ENCODE measurements around the gene USP26. TPM values are rescaled to one million over a fixed set of nuclear protein-coding genes. Genes with fewer than 3 reads are reported as not detected.
"Not testable (repeated sequence)": the region's sequence is repeated elsewhere in the genome, so short reads cannot be mapped to it uniquely, and the experiment has no call there.

Gene USP26
- total and polyA plus RNA-seq, 2 donors: not detected

- Histone ChIP-seq H3K4me3 (ENCODE audit: low read depth, low read length) (no peak overlapping the region), H3K4me1 (ENCODE audit: insufficient read depth) (no peaks in the 10 kb centered on the region), H3K27ac (ENCODE audit: low read depth) (no peak overlapping the region), H3K36me3 (ENCODE audit: insufficient read depth) (no peaks in the 10 kb centered on the region)
- DNase-seq (ENCODE audit: extremely low spot score): no peak
- 87% methylated on average over 2 of the region's 2 CpGs for WGBS
Observed at GRCh38 chrX:132990835-132991234, 106.1 kb downstream of the USP26 start.

GRCh38 chrX:132986556-132986955 is 110.4 kb downstream of the USP26 start:
- Histone ChIP-seq H3K4me1 (ENCODE audit: insufficient read depth) (no peaks in the 10 kb centered on the region), H3K4me3 (ENCODE audit: low read depth, low read length) (no peak overlapping the region), H3K27ac (ENCODE audit: low read depth) (no peak overlapping the region), H3K36me3 (ENCODE audit: insufficient read depth) (no peaks in the 10 kb centered on the region)
- no peak for DNase-seq (ENCODE audit: extremely low spot score)

- Histone ChIP-seq H3K36me3 (ENCODE audit: insufficient read depth) (no peaks in the 10 kb centered on the region), H3K4me3 (ENCODE audit: low read depth, low read length) (no peak overlapping the region), H3K4me1 (ENCODE audit: insufficient read depth) (no peaks in the 10 kb centered on the region), H3K27ac (ENCODE audit: low read depth) (no peak overlapping the region)
- DNase-seq (ENCODE audit: extremely low spot score): peak; percentile 2
- WGBS: 83% methylated on average over 7 of the region's 7 CpGs
Observed at GRCh38 chrX:132984058-132984650, 112.8 kb downstream of the USP26 start.

- Histone ChIP-seq H3K27ac (ENCODE audit: low read depth) (no peak overlapping the region), H3K4me1 (ENCODE audit: insufficient read depth) (no peaks in the 10 kb centered on the region), H3K4me3 (ENCODE audit: low read depth, low read length) (no peak overlapping the region), H3K36me3 (ENCODE audit: insufficient read depth) (no peaks in the 10 kb centered on the region)
- WGBS: 20% methylated on average over 2 of the region's 2 CpGs
- no peak for DNase-seq (ENCODE audit: extremely low spot score)
Observed at GRCh38 chrX:132983496-132983895, 113.4 kb downstream of the USP26 start.

- DNase-seq (ENCODE audit: extremely low spot score): not testable (repeated sequence)
Observed at GRCh38 chrX:132980035-132980434, 116.9 kb downstream of the USP26 start.

More at GRCh38 chrX:132980035-132980434, 116.9 kb downstream of the USP26 start:
- H3K4me1 ChIP-seq (ENCODE audit: insufficient read depth); H3K4me3 ChIP-seq (ENCODE audit: low read depth, low read length); H3K36me3 ChIP-seq (ENCODE audit: insufficient read depth); H3K27ac ChIP-seq (ENCODE audit: low read depth): not testable (repeated sequence)
- WGBS: 97% methylated on average over 2 of the region's 2 CpGs

Other genes with a start within 250 kb of the USP26 start
- gene HS6ST2, start 138.5 kb downstream of the USP26 start, total RNA-seq: 8.6 TPM
- gene HS6ST2, start 138.5 kb downstream of the USP26 start, polyA plus RNA-seq: 3.2 TPM
- not detected for gene TFDP3, start 121.2 kb upstream of the USP26 start, total RNA-seq
- not detected for gene TFDP3, start 121.2 kb upstream of the USP26 start, polyA plus RNA-seq